Effector memory CD4-positive, alpha-beta T cell (primary cell): ENCODE data around the gene PTPRN2.

Experiments used
- DNase-seq, 3 donors: peaks; one replicate each; pipeline ENCODE4 v3.0.0-alpha.2; 2020
- H3K27ac ChIP-seq: 2 replicates; pipeline ENCODE4 v1.7.0; 2013; ENCODE audit warnings: mild to moderate bottlenecking, low read length, moderate library complexity; ENCODE audit not compliant: insufficient read depth, poor library complexity, severe bottlenecking
- H3K27me3 ChIP-seq: replicated peaks from 2 replicates; pipeline ENCODE4 v1.7.0; 2013; ENCODE audit warnings: mild to moderate bottlenecking, low read length; ENCODE audit not compliant: insufficient read depth, control insufficient read depth, poor library complexity, severe bottlenecking
- H3K36me3 ChIP-seq: 2 replicates; pipeline ENCODE4 v1.7.0; 2013; ENCODE audit warnings: mild to moderate bottlenecking, low read length, moderate library complexity; ENCODE audit not compliant: control insufficient read depth, insufficient read depth
- H3K4me1 ChIP-seq: 2 replicates; pipeline ENCODE4 v1.7.0; 2013; ENCODE audit warnings: low read length, mild to moderate bottlenecking; ENCODE audit not compliant: control insufficient read depth, insufficient read depth, poor library complexity, severe bottlenecking
- H3K4me3 ChIP-seq: 2 replicates; pipeline ENCODE4 v1.7.0; 2013; ENCODE audit warnings: low read length, low read depth, mild to moderate bottlenecking; ENCODE audit not compliant: insufficient read depth, poor library complexity, severe bottlenecking
- H3K9me3 ChIP-seq: 2 replicates; pipeline ENCODE4 v1.7.0; 2013; ENCODE audit warnings: mild to moderate bottlenecking, low read length, moderate library complexity; ENCODE audit not compliant: control insufficient read depth

PTPRN2 gene

DNA sequence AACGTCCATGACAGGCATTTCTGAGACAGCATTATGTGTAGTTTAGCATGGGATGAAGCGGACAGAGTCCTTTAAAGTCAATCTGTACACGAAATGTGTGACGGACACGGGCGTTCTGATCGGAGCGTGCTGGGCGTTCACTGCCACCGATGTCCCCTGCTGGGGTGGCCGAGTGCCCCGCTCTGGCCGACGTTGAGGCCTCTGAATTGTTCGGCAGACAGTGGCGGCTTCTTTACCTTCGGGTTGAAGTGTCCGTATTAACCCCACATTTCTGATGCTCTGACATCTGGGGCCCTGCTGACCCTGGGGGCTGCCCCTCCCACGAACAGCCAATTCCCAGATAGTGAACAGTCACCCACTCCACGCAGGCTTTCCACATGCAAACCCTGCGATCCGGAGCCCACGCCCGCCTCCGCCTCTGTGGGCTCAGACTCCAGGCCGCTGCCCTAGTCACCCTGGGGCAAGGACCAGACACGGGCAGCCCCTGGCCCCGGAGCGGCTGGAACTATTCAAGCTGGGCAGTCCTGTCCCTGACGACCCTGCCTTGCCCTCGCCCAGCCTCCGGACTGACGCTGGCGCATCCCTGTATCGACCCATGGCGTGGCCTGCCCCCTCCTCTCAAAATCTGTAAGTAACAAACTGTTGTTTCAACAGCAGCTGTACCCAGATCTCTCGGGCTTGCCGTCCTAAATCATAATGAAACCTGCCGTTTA is 445.7 kb downstream of the PTPRN2 start:
- no peak for DNase-seq
- H3K9me3 ChIP-seq, result no peaks in the 10 kb centered on the region

GRCh38 chr7:158141221-158141582 is 446.4 kb downstream of the PTPRN2 start:
- Histone ChIP-seq H3K4me3 (no peak overlapping the region), H3K36me3 (no peaks in the 10 kb centered on the region), H3K4me1 (no peaks in the 10 kb centered on the region), H3K9me3 (no peaks in the 10 kb centered on the region), H3K27ac (no peak overlapping the region), H3K27me3 (no peaks in the 10 kb centered on the region)
- DNase-seq, result no peak

More for the DNA sequence above, 445.7 kb downstream of the PTPRN2 start:
- no peak overlapping the region for H3K27ac ChIP-seq
- H3K27me3 ChIP-seq, result no peaks in the 10 kb centered on the region
- H3K4me1 ChIP-seq, result no peaks in the 10 kb centered on the region
- no peaks in the 10 kb centered on the region for H3K36me3 ChIP-seq
- no peak overlapping the region for H3K4me3 ChIP-seq

DNA sequence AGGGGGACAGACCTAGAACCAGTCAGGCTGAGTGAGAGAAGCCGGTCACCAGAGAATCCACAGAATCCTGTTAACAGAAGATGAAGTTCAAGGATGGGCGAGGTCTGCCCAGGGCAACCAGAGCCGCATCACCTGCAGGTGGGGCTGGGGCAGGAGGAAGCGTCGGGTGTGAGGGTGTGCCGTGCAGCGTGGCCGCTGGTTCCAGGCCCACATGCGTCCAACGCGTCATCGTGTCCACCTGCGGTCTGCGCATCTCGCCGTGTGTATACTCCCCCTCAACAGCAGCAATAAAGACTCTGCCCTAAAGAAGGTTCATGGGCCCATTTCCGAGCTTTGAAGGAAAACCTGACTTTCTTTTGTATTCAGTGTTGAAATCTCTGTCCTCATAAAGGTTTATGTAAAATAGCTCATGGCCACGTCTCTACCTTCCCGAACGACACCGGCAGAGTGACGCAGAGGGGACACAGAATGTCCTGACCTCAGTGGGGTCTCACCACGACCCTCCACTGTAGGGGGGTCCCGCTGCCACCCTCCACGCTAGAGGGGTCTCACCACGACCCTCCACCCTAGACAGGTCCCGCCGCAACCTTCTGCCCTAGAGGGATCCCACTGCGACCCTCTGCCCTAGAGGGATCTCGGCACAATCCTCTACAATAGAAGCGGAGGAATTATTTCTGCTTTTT is 446.9 kb downstream of the PTPRN2 start:
- H3K27ac ChIP-seq, result no peak overlapping the region
- H3K27me3 ChIP-seq, result no peaks in the 10 kb centered on the region
- H3K4me3 ChIP-seq, result no peak overlapping the region
- no peaks in the 10 kb centered on the region for H3K9me3 ChIP-seq
- H3K4me1 ChIP-seq, result no peaks in the 10 kb centered on the region
- no peaks in the 10 kb centered on the region for H3K36me3 ChIP-seq
- no peak for DNase-seq

DNA sequence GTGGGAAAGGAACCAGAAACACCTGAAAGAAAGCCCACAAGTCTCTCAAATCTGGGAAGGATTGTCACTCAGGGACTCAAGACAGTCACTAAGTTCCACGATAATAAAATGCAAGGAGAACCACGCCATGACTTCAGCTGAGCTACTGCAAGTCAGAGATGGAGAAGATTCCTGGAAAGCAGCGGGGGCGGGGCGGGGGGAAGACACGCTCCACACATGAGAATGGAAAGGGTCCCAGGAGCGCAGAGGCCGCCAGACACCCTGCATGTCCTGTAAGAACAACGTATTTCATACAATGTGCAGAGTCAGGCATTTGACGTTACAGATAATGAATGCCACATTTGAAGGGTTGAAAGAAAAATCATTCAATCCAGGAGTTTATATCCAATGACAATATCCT is 448.1 kb downstream of the PTPRN2 start:
- DNase-seq, result no peak
- H3K4me3 ChIP-seq, result no peak overlapping the region
- H3K27ac ChIP-seq, result no peak overlapping the region
- H3K36me3 ChIP-seq, result no peaks in the 10 kb centered on the region
- no peaks in the 10 kb centered on the region for H3K4me1 ChIP-seq
- no peaks in the 10 kb centered on the region for H3K9me3 ChIP-seq
- no peaks in the 10 kb centered on the region for H3K27me3 ChIP-seq

DNA sequence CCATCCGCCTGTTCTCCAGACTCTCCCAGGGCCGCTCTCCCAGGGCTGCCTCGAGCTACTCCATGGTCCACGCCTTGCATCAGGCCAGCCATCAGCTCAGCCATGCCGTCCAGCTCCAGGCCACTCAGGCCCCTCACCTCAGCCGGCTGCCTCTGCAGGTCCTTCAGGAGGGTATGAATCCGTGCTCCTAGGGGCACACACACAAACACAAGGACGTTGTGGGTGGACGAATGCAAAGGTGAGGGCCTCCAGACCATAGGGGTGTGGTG is 449.4 kb downstream of the PTPRN2 start:
- H3K27me3 ChIP-seq, result no peaks in the 10 kb centered on the region
- H3K36me3 ChIP-seq, result no peaks in the 10 kb centered on the region
- no peak overlapping the region for H3K4me3 ChIP-seq
- no peak overlapping the region for H3K27ac ChIP-seq
- no peaks in the 10 kb centered on the region for H3K4me1 ChIP-seq
- no peaks in the 10 kb centered on the region for H3K9me3 ChIP-seq
- DNase-seq, result no peak

- Histone ChIP-seq H3K4me3 (no peak overlapping the region), H3K27ac (no peak overlapping the region), H3K4me1 (no peaks in the 10 kb centered on the region), H3K9me3 (no peaks in the 10 kb centered on the region), H3K36me3 (no peaks in the 10 kb centered on the region), H3K27me3 (no peaks in the 10 kb centered on the region)
- DNase-seq, result no peak
These were observed 449.9 kb downstream of the PTPRN2 start for GRCh38 chr7:158137516-158138328.

- H3K4me3 ChIP-seq, result no peak overlapping the region
- no peaks in the 10 kb centered on the region for H3K27me3 ChIP-seq
- no peaks in the 10 kb centered on the region for H3K4me1 ChIP-seq
- no peaks in the 10 kb centered on the region for H3K36me3 ChIP-seq
- no peak overlapping the region for H3K27ac ChIP-seq
- no peaks in the 10 kb centered on the region for H3K9me3 ChIP-seq
- DNase-seq, result no peak
These were observed 451.7 kb downstream of the PTPRN2 start for GRCh38 chr7:158135931-158136330.

DNA sequence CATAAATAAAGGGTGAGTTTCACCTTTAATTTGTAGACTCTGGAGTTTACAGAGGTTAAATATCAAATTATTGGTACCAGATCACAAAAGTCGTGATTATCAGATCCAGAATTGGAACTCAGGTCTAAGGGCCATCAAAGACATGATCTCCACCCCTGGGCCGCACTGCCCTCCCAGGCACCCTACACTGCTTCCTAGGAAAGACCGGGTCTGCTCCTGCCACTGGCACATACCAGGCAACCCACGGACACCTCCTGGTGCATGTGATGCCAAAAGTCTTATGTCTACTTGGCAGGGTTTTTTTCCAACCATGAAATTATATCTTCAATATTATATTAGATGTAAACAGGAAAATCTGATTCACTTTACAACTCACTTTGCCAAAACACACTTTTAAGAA is 452.8 kb downstream of the PTPRN2 start:
- no peaks in the 10 kb centered on the region for H3K4me1 ChIP-seq
- H3K9me3 ChIP-seq, result no peaks in the 10 kb centered on the region
- no peaks in the 10 kb centered on the region for H3K36me3 ChIP-seq

DNA sequence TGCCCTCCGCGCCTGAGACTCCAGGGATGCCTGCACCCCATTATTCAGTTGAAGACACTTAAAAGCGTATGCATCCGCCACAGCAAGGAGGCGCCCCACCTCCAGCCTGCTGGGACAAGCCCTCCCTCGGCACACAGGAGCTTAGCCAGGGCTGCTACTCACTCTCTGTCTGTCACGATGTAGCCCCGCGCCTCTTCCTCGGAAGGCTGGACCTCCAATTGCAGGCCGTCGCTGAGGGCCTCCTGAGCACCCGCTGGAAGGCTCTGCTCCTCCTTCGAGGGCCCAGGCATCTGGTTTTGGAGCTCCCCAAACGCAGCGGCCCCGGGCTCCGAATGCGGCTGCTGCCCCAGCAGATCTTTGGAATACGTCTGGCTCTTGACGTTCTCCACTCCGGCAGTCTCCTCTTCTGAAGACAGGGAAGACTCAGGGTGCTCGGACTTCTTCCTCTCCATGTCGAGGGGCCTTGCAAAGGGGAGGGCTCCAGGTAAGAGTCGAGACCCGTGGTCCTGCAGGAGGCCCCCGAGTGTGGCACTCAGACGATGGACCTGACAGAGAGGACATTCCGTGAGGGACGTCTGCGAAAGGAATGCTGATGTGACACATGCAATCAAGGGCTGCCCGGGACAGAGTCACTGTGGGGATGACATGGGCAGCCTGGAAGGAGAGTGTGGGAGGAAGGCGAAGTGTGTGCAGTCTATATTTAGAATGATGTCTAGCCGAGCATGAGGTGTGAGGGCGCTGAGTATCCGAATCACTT is 453.9 kb downstream of the PTPRN2 start:
- no peaks in the 10 kb centered on the region for H3K27me3 ChIP-seq
- no peaks in the 10 kb centered on the region for H3K9me3 ChIP-seq
- no peaks in the 10 kb centered on the region for H3K36me3 ChIP-seq
- no peak for DNase-seq
- no peak overlapping the region for H3K27ac ChIP-seq
- H3K4me3 ChIP-seq, result no peak overlapping the region
- no peaks in the 10 kb centered on the region for H3K4me1 ChIP-seq

More for the DNA sequence above, 452.8 kb downstream of the PTPRN2 start:
- H3K27ac ChIP-seq, result no peak overlapping the region
- H3K4me3 ChIP-seq, result no peak overlapping the region
- H3K27me3 ChIP-seq, result no peaks in the 10 kb centered on the region
- no peak for DNase-seq
